HG02852 (cell line): Measurements from ENCODE around the gene ST3GAL3.

Source experiments
- ATAC-seq: cut with Tn5 transposase; IDR thresholded peaks from one replicate; pipeline ENCODE4 v1.9.1; 2021; ENCODE audit warnings: mild to moderate bottlenecking, moderate library complexity; ENCODE audit not compliant: unreplicated experiment

The ST3GAL3 gene

GRCh38 chr1:43707190-43708001, at the start of gene ST3GAL3:
Gene ST3GAL3, plus strand, starts transcription at chr1:43707536. Its CDS starts 28,727 bp downstream, at chr1:43736263.
- peak; percentile 93 for ATAC-seq

- no peak for ATAC-seq
Measured at GRCh38 chr1:43659212-43660166, 47.8 kb upstream of the ST3GAL3 start.

- no peak for ATAC-seq
Measured at GRCh38 chr1:43660355-43660754, 47.0 kb upstream of the ST3GAL3 start.

GRCh38 chr1:43664369-43664768, 43.0 kb upstream of the ST3GAL3 start:
- no peak for ATAC-seq

- ATAC-seq, result no peak
Measured at GRCh38 chr1:43666608-43667007, 40.7 kb upstream of the ST3GAL3 start.

GRCh38 chr1:43668956-43669355, 38.4 kb upstream of the ST3GAL3 start:
- ATAC-seq, result no peak

- no peak for ATAC-seq
Measured at GRCh38 chr1:43669878-43670277, 37.5 kb upstream of the ST3GAL3 start.

GRCh38 chr1:43671193-43671592, 36.1 kb upstream of the ST3GAL3 start:
- no peak for ATAC-seq

GRCh38 chr1:43671626-43672330, 35.6 kb upstream of the ST3GAL3 start:
- ATAC-seq, result no peak

GRCh38 chr1:43673261-43673660, 34.1 kb upstream of the ST3GAL3 start:
- no peak for ATAC-seq

- ATAC-seq, result no peak
Measured at GRCh38 chr1:43678940-43679339, 28.4 kb upstream of the ST3GAL3 start.

GRCh38 chr1:43683560-43683959, 23.8 kb upstream of the ST3GAL3 start:
- ATAC-seq, result no peak

GRCh38 chr1:43686801-43687200, 20.5 kb upstream of the ST3GAL3 start:
- ATAC-seq, result no peak

- no peak for ATAC-seq
Measured at GRCh38 chr1:43687301-43688108, 19.8 kb upstream of the ST3GAL3 start.

GRCh38 chr1:43688109-43688387, 19.3 kb upstream of the ST3GAL3 start:
- ATAC-seq, result no peak

- ATAC-seq, result no peak
Measured at GRCh38 chr1:43688594-43689000, 18.7 kb upstream of the ST3GAL3 start.

GRCh38 chr1:43689289-43689688, 18.0 kb upstream of the ST3GAL3 start:
- no peak for ATAC-seq

GRCh38 chr1:43691871-43692815, 15.2 kb upstream of the ST3GAL3 start:
- no peak for ATAC-seq

- no peak for ATAC-seq
Measured at GRCh38 chr1:43693371-43693770, 14.0 kb upstream of the ST3GAL3 start.
